ENCODE results near the gene DISC1.

DNA sequence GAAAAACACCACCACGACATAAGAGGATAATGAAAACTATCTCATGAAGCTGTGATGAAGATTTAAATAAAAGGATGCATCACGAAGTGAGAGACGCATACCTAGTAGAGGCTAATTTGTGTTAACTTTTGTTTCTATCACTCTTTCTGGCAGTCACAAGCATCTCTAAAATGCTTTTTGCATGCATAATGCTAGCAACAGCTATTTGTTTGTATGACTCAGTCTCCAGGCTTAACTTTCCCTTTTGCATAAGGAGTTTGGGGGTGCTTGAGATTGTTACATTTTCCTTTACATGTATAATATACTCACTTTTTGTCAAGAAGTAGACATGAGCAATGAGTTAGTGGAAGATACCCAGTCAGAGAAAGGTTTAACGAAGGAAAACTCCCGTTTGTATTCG is 385.4 kb downstream of the DISC1 start:
- no peak for TF ChIP-seq PPARA (CRISPR knock-in tag; IDR thresholded peaks at IDR 0.05; ENCODE audit: borderline replicate concordance)
- no peak for TF ChIP-seq RARB (CRISPR knock-in tag; IDR thresholded peaks at IDR 0.05)
- TF ChIP-seq, protein P1, sequence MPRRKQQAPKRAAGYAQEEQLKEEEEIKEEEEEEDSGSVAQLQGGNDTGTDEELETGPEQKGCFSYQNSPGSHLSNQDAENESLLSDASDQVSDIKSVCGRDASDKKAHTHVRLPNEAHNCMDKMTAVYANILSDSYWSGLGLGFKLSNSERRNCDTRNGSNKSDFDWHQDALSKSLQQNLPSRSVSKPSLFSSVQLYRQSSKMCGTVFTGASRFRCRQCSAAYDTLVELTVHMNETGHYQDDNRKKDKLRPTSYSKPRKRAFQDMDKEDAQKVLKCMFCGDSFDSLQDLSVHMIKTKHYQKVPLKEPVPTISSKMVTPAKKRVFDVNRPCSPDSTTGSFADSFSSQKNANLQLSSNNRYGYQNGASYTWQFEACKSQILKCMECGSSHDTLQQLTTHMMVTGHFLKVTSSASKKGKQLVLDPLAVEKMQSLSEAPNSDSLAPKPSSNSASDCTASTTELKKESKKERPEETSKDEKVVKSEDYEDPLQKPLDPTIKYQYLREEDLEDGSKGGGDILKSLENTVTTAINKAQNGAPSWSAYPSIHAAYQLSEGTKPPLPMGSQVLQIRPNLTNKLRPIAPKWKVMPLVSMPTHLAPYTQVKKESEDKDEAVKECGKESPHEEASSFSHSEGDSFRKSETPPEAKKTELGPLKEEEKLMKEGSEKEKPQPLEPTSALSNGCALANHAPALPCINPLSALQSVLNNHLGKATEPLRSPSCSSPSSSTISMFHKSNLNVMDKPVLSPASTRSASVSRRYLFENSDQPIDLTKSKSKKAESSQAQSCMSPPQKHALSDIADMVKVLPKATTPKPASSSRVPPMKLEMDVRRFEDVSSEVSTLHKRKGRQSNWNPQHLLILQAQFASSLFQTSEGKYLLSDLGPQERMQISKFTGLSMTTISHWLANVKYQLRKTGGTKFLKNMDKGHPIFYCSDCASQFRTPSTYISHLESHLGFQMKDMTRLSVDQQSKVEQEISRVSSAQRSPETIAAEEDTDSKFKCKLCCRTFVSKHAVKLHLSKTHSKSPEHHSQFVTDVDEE (CRISPR knock-in tag; IDR thresholded peaks at IDR 0.05) = no peak
- TF ChIP-seq CSDC2 (CRISPR knock-in tag; IDR thresholded peaks at IDR 0.05) = no peak
- no peak for TF ChIP-seq ARNTL (CRISPR knock-in tag; IDR thresholded peaks at IDR 0.05; ENCODE audit: borderline replicate concordance, low read depth)
- TF ChIP-seq, protein P2, sequence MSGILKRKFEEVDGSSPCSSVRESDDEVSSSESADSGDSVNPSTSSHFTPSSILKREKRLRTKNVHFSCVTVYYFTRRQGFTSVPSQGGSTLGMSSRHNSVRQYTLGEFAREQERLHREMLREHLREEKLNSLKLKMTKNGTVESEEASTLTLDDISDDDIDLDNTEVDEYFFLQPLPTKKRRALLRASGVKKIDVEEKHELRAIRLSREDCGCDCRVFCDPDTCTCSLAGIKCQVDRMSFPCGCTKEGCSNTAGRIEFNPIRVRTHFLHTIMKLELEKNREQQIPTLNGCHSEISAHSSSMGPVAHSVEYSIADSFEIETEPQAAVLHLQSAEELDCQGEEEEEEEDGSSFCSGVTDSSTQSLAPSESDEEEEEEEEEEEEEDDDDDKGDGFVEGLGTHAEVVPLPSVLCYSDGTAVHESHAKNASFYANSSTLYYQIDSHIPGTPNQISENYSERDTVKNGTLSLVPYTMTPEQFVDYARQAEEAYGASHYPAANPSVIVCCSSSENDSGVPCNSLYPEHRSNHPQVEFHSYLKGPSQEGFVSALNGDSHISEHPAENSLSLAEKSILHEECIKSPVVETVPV (CRISPR knock-in tag; IDR thresholded peaks at IDR 0.05) = no peak
- no peak for TF ChIP-seq ZFP30 (CRISPR knock-in tag; IDR thresholded peaks at IDR 0.05)
